ENCODE data around the gene DGKI. TPM values are rescaled to one million over a fixed set of nuclear protein-coding genes. Genes with fewer than 3 reads are reported as not detected.

Gene DGKI
- total and polyA plus RNA-seq, 2 of the 13 experiments (the other 11 are each of a cell fraction or from before 2014, with no cell fraction given) = 0.09 to 0.17 TPM

- BruUV-seq (replicated peaks) = no TSS peak
- Histone ChIP-seq H3K4me1 (ENCODE audit: insufficient read depth, low read length) (no peaks in the 10 kb centered on the region), H3K9me3 (ENCODE audit: low read length) (no peaks in the 10 kb centered on the region), H3K9ac (ENCODE audit: insufficient read depth, low read depth, low read length) (no peak overlapping the region), H4K20me1 (ENCODE audit: insufficient read depth, low read length) (no peaks in the 10 kb centered on the region), H3K36me3 (replicated peaks in 1 of 2; ENCODE audit: control insufficient read depth in 1 of 2, insufficient read depth in 2 of 2, low read length in 2 of 2) (no peaks in the 10 kb centered on the region), H3K4me2 (ENCODE audit: low read depth, low read length) (no peak overlapping the region), H3K27me3 (ENCODE audit: control insufficient read depth in 1 of 2, insufficient read depth in 2 of 2, low read length in 2 of 2) (peaks cover 0 to 14% of the 10 kb centered on the region in 2 experiments; a peak in 3 of 5 replicates), H3K79me2 (ENCODE audit: insufficient read depth, low read length) (no peaks in the 10 kb centered on the region), H2AFZ (ENCODE audit: low read length) (no peak overlapping the region), H3K27ac (ENCODE audit: extremely low read length, insufficient read depth, low read length) (no peak overlapping the region), H3K4me3 (replicated peaks in 1 of 3; ENCODE audit: insufficient read depth in 1 of 3, low read depth in 2 of 3, low read length in 3 of 3) (no peak overlapping the region)
- DNase-seq (ENCODE audit: low spot score) (no peak), ATAC-seq (no peak), FAIRE-seq (no peak)
- CTCF ChIA-PET (ENCODE audit: low intra/inter-chr PET ratio, low total read pairs) = no interaction called here
- WGBS (ENCODE audit: low lambda C conversion rate) = 8% methylated on average over 7 of the region's 7 CpGs
- in situ Hi-C loops (cut with HindIII; ENCODE audit: extremely low pct_ligation_motif_present, low pct_unique_long_range_greater_than_20kb) = no loop called here
- TF ChIP-seq, protein P1, sequence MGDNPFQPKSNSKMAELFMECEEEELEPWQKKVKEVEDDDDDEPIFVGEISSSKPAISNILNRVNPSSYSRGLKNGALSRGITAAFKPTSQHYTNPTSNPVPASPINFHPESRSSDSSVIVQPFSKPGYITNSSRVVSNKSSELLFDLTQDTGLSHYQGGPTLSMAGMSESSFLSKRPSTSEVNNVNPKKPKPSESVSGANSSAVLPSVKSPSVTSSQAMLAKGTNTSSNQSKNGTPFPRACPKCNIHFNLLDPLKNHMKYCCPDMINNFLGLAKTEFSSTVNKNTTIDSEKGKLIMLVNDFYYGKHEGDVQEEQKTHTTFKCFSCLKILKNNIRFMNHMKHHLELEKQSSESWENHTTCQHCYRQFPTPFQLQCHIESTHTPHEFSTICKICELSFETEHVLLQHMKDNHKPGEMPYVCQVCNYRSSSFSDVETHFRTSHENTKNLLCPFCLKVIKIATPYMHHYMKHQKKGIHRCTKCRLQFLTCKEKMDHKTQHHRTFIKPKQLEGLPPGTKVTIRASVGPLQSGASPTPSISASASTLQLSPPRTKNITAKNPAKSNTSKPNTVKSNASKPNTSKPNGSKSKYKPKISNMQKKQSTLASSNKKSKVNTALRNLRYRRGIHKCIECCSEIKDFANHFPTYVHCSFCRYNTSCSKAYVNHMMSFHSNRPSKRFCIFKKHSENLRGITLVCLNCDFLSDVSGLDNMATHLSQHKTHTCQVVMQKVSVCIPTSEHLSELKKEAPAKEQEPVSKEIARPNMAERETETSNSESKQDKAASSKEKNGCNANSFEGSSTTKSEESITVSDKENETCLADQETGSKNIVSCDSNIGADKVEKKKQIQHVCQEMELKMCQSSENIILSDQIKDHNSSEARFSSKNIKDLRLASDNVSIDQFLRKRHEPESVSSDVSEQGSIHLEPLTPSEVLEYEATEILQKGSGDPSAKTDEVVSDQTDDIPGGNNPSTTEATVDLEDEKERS (CRISPR knock-in tag; IDR thresholded peaks at IDR 0.05) = no peak
- TF ChIP-seq ZBTB42 (CRISPR knock-in tag; IDR thresholded peaks at IDR 0.05) = no peak
- TF ChIP-seq, protein P2, sequence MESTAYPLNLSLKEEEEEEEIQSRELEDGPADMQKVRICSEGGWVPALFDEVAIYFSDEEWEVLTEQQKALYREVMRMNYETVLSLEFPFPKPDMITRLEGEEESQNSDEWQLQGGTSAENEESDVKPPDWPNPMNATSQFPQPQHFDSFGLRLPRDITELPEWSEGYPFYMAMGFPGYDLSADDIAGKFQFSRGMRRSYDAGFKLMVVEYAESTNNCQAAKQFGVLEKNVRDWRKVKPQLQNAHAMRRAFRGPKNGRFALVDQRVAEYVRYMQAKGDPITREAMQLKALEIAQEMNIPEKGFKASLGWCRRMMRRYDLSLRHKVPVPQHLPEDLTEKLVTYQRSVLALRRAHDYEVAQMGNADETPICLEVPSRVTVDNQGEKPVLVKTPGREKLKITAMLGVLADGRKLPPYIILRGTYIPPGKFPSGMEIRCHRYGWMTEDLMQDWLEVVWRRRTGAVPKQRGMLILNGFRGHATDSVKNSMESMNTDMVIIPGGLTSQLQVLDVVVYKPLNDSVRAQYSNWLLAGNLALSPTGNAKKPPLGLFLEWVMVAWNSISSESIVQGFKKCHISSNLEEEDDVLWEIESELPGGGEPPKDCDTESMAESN (CRISPR knock-in tag; conservative IDR thresholded peaks at IDR 0.05) = no peak
- intact Hi-C loops (cut with micrococcal nuclease; ENCODE audit: unreplicated experiment) = no loop called here
- POLR2A ChIA-PET = no interaction called here
These were observed 99.3 kb downstream of the DGKI start for GRCh38 chr7:137747359-137748031.
